D721Med (cell line): ENCODE measurements around the gene STX16.

ENCODE experiments used
- DNase-seq: peaks from one replicate; pipeline ENCODE4 v3.0.0; 2011; ENCODE audit warnings: low spot score; ENCODE audit not compliant: insufficient read length
- FAIRE-seq: peaks from 2 replicates; lab custom pipeline; 2011; peaks lifted over from hg19 to GRCh38; lab: Jason Lieb, UNC
- TF ChIP-seq, protein P1 (sequence below): IDR thresholded peaks from 2 replicates; pipeline ENCODE4 v1.5.1; 2012; ENCODE audit warnings: mild to moderate bottlenecking, control low read depth; ENCODE audit not compliant: insufficient read depth; ENCODE audit errors: missing control alignments

The STX16 gene

DNA sequence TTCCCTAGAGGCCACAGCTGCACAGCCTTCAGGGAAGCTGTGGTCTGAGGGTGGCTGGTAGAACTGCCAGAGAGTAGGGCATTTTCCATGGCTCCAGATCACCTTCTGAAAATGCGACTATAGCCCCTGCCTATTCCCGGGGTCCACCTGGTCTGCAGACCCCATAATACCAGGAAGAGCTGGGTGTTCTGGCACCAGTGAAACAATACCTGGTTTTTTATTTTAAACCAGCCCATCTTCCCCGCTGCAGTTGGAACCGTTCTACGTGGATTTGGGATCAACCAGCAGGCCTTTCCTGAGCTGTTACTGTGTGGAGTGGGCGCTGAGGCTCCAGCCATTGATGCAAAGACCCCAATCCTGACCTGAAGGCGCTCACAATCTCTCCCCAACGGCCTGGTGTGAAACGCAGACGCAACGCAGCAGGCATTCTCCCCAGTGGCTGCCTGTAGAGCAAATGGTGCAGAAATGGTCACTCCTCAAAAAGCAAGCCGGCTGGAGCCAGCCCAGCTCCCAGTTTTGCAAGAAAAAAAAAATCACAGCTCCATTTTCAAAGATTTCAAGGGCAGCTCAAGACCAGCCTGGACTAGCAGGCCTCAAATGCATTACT lies 52.8 kb downstream of the STX16 start:
- FAIRE-seq = no peak
- TF ChIP-seq, protein P1, sequence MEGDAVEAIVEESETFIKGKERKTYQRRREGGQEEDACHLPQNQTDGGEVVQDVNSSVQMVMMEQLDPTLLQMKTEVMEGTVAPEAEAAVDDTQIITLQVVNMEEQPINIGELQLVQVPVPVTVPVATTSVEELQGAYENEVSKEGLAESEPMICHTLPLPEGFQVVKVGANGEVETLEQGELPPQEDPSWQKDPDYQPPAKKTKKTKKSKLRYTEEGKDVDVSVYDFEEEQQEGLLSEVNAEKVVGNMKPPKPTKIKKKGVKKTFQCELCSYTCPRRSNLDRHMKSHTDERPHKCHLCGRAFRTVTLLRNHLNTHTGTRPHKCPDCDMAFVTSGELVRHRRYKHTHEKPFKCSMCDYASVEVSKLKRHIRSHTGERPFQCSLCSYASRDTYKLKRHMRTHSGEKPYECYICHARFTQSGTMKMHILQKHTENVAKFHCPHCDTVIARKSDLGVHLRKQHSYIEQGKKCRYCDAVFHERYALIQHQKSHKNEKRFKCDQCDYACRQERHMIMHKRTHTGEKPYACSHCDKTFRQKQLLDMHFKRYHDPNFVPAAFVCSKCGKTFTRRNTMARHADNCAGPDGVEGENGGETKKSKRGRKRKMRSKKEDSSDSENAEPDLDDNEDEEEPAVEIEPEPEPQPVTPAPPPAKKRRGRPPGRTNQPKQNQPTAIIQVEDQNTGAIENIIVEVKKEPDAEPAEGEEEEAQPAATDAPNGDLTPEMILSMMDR = no peak
- DNase-seq = no peak

GRCh38 chr20:58705208-58705926 lies 54.3 kb downstream of the STX16 start:
- TF ChIP-seq, protein P1 = no peak
- no peak for FAIRE-seq
- no peak for DNase-seq

- TF ChIP-seq, protein P1 = no peak
- DNase-seq (no peak), FAIRE-seq (no peak)
Measured at GRCh38 chr20:58706150-58706892, 55.2 kb downstream of the STX16 start.

DNA sequence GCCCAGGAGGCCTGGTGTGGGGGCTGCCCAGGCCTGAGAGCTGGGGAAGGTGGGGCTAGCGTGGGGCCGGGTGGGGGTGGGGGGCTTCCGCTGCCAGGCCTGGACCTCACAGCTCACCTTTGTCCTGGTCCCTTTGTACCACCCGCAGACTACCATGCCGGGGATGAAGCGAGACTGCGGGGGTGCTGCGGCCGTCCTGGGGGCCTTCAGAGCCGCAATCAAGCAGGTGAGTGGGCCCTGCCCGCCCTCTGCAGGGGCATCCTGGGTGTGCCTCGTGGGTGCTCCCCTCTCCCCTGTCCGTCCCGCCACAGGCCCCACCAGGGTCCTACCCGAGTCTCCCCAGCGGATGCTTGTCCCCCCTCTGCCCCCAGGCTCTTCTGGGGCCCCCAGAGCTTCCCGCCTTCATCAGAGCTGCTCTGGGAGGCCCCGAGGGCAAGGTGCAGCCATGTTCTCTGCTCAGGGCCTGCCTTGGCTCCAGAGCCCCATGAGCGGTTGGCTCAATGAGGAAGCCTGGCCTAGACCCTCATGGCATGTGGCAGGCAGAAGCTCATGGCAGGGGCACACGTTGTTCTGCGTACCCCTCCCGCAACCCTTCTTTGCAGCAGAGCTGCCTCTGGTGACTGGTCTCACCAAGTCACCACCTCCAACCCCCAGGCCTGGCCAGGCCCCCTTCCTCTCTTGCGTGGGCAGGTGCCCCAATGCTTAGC lies 56.0 kb downstream of the STX16 start:
- FAIRE-seq = no peak

DNA sequence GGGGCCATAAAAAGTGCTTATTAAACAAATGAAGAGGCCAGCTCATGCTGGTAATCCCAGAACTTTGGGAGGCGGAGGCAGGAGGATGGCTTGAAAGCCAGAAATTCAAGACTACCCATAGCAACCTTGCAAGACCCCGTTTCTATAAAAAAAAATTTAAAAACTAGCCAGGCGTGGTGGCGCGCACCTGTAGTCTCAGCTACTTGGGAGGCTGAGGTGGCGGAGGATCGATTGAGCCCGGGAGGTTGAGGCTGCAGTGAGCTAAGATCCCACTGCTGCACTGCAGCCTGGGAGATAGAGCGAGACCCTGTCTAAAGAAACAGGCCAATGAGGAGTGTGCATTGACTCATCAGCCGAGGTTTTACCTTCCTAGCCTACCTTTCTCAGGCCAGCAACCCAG lies 56.7 kb downstream of the STX16 start:
- FAIRE-seq = no peak
- DNase-seq = no peak
- TF ChIP-seq, protein P1 = no peak

More for the DNA sequence above, 56.0 kb downstream of the STX16 start:
- TF ChIP-seq, protein P1 = no peak
- no peak for DNase-seq

DNA sequence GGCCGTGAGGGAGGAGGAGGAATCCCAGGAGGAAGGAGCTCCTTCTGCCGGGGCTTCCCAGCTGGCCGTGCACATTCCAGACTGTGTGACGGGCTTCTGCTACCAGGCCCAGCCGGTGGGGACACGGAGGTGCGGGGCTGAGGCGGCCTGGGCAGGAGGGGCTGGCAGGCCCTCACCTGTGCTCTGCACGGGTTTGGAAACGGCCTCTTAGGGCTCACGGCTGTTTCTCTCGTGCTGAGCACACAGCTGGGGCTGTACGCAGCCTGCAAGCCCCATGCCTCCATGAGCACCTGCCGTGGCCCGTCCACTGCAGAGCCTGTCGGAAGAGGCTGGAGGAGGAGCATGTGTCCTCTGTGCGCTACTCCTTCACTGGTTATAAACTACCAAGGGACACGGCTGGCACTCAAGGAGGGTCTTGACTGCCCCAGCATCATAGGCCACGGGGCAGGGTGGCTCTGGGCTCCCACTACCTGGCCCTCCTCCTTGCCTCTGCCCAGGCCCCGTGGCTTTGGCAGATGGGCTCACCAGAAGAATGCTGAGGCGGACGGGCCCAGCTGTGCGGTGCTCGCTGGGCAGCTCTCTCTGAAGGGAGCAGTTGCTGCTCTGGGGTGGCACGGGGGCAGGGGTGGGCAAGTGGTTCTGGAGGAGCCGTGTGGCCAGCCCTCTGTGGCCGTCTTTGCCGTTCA lies 57.3 kb downstream of the STX16 start:
- TF ChIP-seq, protein P1 = no peak
- FAIRE-seq (no peak), DNase-seq (no peak)
